Activated CD4-positive, alpha-beta memory T cell treated with anti-CD3 and anti-CD28 coated beads, Interleukin-2, amount 10 ng/mL, durations not matched to agents 7 days and 5 days (primary cell): Measurements from ENCODE around the gene ZDHHC11. TPM values are rescaled to one million over a fixed set of nuclear protein-coding genes. Genes with fewer than 3 reads are reported as not detected.
"Not testable (repeated sequence)": the region's sequence is repeated elsewhere in the genome, so short reads cannot be mapped to it uniquely, and the experiment has no call there.

Source experiments
- CTCF ChIA-PET: fragments of 350-600 bp; sonication (Branson Sonifier 250); formaldehyde crosslinking; loops from one replicate; lab custom pipeline; 2021; ENCODE audit warnings: antibody characterized with exemption, inconsistent platforms; lab: Charles Lee
- POLR2A ChIA-PET: fragments of 350-600 bp; sonication (Branson Sonifier 250); formaldehyde crosslinking; loops from one replicate; lab custom pipeline; 2021; ENCODE audit warnings: antibody characterized with exemption; lab: Charles Lee
- DNase-seq: peaks from one replicate; pipeline ENCODE4 v3.0.0-alpha.2; 2020
- H3K27ac Mint-ChIP-seq: one replicate; pipeline ENCODE4 v1.8.0; 2021; ENCODE audit warnings: mild to moderate bottlenecking, mixed read lengths
- H3K27me3 Mint-ChIP-seq: one replicate; pipeline ENCODE4 v1.8.0; 2021; ENCODE audit warnings: mixed read lengths
- H3K36me3 Mint-ChIP-seq: one replicate; pipeline ENCODE4 v1.8.0; 2021; ENCODE audit warnings: low read depth, mixed read lengths
- H3K4me1 Mint-ChIP-seq: one replicate; pipeline ENCODE4 v1.8.0; 2021; ENCODE audit warnings: mixed read lengths
- H3K4me3 Mint-ChIP-seq: one replicate; pipeline ENCODE4 v1.8.0; 2021; ENCODE audit warnings: mild to moderate bottlenecking, mixed read lengths
- H3K9me3 Mint-ChIP-seq: one replicate; pipeline ENCODE4 v1.8.0; 2021; ENCODE audit warnings: mixed read lengths
- total RNA-seq, 2 experiments: library from RNA; stranded (reverse); gene quantifications; one replicate each; pipeline ENCODE4 v1.2.3, GENCODE V29; 2021

Gene ZDHHC11
- total RNA-seq, 2 experiments from 2014 or later = 5.8 to 6.6 TPM

DNA sequence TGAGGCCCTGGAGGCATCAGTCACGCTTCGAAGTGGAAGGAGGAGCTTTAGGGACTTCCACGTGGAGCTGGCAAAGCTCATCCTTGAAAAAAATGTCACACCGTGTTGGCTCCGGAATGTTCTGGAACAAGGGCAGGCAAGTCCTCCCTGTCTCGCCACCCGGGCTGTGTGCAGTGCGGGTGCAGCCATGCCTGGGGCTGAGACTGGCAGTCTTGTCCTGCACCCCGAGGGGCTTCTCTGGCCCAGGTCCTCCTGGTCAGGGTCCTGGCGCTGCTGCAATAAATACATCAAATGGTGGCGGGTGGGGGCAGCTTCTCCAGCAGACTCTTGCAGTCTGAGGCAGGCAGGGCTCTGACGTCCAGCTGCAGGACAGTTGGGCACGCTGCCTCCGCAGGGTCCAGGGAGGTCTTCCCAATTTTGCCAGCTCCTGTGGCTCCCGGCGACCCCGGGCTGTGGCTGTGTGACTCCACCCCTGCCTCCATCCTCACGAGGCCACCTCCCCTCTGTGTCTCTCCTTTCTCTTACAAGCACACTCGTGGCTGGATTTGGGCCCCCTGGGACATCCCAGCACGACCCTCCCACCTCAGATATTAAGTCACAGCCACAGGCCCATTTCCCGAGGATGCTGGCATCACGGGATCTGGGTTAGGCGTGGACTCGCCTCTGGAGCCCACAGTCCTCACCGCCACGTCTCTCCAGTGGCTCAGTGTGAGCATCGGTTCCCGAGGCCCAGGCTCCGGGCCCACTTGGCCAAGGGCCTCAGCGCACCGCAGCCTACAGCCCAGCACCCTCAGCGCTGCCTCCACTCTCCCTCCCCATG, 8.2 kb downstream of the ZDHHC11 start:
- H3K36me3 Mint-ChIP-seq, POLR2A ChIA-PET, DNase-seq: not testable (repeated sequence)

DNA sequence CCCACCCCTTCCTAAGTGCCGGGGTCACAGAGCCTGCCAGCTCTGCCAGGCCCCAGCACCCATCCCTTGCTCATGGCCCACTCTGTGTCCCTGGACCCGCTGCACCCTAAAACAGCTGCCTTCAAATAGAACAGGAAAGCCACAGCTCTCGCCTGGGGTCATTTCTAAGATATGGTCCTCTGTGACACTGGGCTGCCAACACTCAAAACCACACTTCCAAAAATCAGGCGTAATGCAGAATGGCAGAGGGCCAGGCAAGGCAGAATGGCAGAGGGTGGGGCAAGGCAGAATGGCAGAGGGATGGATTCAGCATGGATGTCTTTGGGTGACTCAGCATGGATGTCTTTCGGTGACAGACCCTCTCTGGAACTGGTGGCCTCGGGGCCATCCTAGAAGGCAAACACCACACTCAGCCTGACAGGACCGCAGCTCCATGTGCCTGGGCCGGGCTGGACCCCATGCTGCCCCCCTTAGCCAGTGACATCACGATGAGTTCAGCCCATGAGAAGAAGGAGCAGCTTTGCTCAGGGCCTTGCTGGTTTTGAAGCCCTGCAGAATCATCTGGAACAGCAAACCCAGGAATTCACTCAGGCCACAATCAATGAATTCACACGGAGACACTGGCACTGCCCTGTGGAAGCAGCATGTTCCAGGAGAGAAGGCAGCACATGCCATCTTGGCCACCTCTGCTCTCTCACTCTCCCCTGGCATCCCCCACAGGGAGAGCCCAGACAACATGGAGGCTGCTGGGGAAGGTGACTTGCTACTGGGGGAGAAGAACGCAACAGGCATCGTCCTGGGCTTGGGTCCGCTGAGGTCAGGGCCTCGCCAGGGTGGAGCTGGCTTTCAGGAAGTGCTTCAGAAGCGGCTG, 9.0 kb downstream of the ZDHHC11 start:
- H3K36me3 Mint-ChIP-seq, CTCF ChIA-PET, POLR2A ChIA-PET, H3K4me3 Mint-ChIP-seq, H3K4me1 Mint-ChIP-seq, H3K27ac Mint-ChIP-seq, H3K27me3 Mint-ChIP-seq, H3K9me3 Mint-ChIP-seq, DNase-seq: not testable (repeated sequence)

More for the DNA sequence above, 8.2 kb downstream of the ZDHHC11 start:
- H3K27me3 Mint-ChIP-seq, H3K4me3 Mint-ChIP-seq, H3K27ac Mint-ChIP-seq, CTCF ChIA-PET, H3K4me1 Mint-ChIP-seq, H3K9me3 Mint-ChIP-seq: not testable (repeated sequence)

DNA sequence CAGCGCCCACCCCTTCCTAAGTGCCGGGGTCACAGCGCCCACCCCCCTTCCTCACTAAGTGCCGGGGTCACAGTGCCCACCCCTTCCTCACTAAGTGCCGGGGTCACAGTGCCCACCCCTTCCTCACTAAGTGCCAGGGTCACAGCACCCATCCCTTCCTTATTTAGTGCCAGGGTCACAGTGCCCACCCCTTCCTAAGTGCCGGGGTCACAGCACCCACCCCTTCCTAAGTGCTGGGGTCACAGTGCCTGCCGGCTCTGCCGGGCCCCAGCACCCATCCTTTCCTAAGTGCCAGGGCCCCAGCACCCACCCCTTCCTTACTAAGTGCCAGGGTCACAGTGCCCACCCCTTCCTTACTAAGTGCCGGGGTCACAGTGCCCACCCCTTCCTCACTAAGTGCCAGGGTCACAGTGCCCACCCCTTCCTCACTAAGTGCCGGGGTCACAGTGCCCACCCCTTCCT, 9.8 kb downstream of the ZDHHC11 start:
- H3K4me3 Mint-ChIP-seq, H3K4me1 Mint-ChIP-seq, H3K27me3 Mint-ChIP-seq, H3K27ac Mint-ChIP-seq, CTCF ChIA-PET, POLR2A ChIA-PET, H3K9me3 Mint-ChIP-seq, H3K36me3 Mint-ChIP-seq, DNase-seq: not testable (repeated sequence)

DNA sequence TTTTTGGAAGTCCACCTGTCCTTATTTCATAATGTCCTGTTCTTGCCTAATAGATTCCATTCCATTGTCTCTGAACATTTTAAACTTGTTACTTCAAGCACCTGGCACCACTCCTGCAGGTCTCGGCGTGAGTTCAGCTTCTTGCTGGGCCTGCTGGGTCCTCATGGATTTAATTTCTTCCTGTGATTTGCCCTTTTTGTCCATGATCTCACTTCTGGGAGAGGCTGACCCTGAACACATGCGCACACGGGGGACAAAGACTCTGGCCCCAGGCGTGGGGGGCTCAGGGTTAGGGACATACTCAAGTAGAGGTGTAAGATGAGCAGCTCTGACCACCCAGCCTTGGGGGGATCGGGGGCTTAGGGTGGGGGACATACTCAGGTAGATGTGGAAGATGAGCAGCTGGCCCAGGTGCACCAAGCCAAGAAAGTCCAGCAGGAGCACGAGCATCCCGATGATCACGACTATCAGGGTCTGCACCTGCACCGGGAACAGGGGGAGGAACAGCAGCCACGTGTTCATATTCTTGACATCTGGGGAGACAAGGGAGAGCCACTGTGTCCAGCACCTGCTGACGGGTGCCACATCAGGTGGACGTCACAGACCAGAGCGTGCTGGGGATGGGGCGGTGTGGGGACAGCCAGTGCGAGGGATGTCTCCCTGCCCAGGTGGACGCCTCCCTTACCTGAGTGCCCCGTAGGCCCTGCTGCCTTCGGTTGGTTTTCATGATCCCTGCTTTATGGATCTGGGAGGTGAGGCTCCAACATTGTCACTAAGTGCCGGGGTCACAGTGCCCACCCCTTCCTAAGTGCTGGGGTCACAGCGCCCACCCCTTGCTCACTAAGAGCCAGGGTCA, 10.4 kb downstream of the ZDHHC11 start:
- H3K27me3 Mint-ChIP-seq, H3K9me3 Mint-ChIP-seq, H3K27ac Mint-ChIP-seq, H3K36me3 Mint-ChIP-seq, DNase-seq, H3K4me3 Mint-ChIP-seq, POLR2A ChIA-PET, H3K4me1 Mint-ChIP-seq, CTCF ChIA-PET: not testable (repeated sequence)

DNA sequence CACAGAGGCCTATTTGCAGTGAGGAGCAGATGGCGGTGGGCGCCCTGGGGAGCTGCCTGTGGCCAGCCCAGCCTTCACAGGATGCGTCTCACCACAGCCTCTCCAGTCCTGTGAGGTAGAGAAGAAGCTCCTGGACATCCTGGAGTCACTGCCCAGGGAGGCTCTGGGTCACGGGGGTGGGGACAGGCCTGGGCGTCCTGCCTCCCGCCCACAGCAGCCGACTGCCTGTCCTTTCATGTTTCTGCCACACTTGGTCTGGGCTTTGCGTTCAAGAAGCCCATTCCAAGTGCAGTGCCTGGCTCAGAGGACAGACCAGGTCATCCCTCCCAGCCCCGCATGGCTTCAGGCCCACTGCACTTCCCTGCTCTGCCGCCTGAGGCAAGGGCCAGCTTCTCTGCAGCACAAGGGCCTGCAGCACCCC, 12.3 kb downstream of the ZDHHC11 start:
- DNase-seq, H3K27ac Mint-ChIP-seq, H3K9me3 Mint-ChIP-seq: not testable (repeated sequence)

DNA sequence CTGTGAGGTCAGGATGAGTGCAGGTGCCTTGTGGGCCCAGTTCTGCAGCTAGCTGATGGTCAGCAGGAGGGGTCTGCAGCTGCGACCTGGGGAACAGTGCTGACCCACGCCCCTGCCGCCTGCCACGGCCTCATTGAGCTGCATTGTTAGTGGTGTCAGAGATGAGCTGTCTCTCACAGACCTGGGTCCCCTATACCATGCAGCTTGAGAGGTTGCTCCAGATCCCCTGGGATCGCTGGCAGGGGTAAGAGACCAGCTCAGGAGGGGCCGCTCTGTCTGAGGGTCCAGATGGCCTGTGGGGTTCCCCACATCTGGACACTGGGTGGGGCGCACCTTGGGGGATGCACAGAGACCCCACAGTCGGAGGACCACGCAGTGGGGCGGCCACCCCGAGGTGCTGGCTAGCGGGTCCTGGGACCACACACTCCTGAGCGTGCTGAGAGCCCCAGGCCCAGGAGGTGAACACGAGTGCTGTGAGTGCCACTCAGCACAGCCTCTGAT, 13.1 kb downstream of the ZDHHC11 start:
- H3K4me1 Mint-ChIP-seq, H3K36me3 Mint-ChIP-seq, POLR2A ChIA-PET, CTCF ChIA-PET, DNase-seq, H3K27me3 Mint-ChIP-seq, H3K9me3 Mint-ChIP-seq, H3K4me3 Mint-ChIP-seq, H3K27ac Mint-ChIP-seq: not testable (repeated sequence)

More for the DNA sequence above, 12.3 kb downstream of the ZDHHC11 start:
- H3K4me3 Mint-ChIP-seq, POLR2A ChIA-PET, CTCF ChIA-PET, H3K36me3 Mint-ChIP-seq, H3K4me1 Mint-ChIP-seq, H3K27me3 Mint-ChIP-seq: not testable (repeated sequence)

DNA sequence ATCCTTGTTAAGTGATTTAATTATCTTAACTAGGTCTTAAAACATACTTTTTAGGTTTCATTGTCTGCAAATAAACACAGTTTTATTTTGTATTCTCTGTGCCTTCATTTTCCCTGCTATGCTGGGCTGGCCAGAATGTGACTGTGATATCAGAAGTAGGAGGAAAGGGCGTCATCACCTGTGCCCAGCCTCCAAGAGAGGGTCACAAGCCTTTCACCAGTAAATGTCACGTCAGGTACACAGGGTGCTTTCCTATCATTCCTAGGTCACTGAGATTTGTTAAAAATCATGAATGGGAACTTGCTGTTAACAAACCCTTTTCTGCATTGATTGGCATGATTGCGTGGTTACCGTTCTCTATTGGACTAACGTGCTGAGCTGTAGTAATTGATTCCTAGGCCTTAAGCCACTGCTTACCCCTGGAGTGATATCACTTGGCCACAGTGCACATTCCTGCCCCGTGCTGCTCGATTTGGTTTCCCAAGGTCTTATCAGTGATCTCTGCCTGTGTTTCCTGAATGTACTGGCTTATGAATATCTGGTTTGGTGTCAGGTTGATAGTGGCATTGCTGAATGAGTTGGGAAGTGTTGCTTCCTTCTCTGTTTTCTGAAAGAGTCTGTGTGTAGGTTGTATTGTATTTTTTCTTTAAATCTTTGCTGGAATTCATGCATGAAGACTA, 14.7 kb downstream of the ZDHHC11 start:
- H3K4me1 Mint-ChIP-seq, H3K27me3 Mint-ChIP-seq, H3K4me3 Mint-ChIP-seq, POLR2A ChIA-PET, DNase-seq, H3K9me3 Mint-ChIP-seq, CTCF ChIA-PET, H3K27ac Mint-ChIP-seq, H3K36me3 Mint-ChIP-seq: not testable (repeated sequence)

DNA sequence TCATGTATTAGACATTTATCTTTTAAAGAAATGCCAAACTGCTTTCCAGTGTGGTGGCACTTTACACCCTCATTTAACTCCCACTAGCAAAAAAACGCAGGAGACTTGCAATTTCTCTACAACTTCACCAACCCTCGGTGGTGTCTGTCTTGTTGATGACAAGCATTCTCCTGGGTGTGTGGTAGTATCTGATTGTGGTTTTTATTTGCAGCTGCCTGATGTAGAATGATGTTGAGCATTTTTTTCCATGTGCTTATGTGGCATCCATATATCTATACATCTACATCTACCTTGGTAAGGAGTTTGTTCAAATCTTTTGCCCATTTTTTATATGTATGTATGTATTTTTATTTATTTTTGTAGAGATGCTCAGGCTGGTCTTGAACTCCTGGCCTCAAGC, 16.8 kb downstream of the ZDHHC11 start:
- H3K9me3 Mint-ChIP-seq, DNase-seq, H3K27me3 Mint-ChIP-seq, CTCF ChIA-PET, H3K27ac Mint-ChIP-seq, POLR2A ChIA-PET, H3K4me3 Mint-ChIP-seq, H3K4me1 Mint-ChIP-seq, H3K36me3 Mint-ChIP-seq: not testable (repeated sequence)

DNA sequence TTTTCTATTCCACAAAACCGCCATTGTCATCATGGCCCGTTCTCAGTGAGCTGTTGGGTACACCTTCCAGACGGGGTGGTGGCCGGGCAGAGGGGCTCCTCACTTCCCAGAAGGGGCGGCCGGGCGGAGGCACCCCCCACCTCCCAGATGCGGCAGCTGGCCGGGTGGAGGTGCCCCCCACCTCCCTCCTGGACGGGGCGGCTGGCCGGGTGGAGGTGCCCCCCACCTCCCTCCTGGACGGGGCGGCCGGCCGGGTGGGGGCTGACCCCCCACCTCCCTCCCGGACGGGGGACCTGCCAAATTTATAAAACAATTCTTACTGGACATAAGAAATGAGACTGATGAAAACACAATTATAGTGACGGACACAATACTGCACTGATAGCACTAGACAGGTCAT, 22.6 kb downstream of the ZDHHC11 start:
- POLR2A ChIA-PET = not testable (repeated sequence)

DNA sequence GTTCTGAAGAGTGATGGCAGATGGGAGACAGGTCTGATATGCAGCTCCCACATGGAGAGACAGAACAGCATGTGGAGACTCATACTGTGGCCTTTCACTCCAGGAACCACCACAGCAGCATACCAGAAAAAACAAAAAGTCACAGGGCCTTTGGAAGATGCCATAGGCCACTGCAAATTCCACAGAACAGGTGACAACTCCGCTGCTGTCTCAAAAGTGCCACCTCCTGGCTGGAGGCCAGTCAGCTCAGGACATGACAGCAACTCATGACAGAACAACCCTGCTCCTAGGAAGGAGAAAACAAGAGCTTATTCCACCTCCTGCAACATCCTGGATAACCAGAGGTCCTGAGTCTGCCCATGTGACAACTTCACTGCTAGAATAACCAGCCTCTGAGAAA, 25.2 kb downstream of the ZDHHC11 start:
- H3K27me3 Mint-ChIP-seq, H3K4me1 Mint-ChIP-seq, H3K36me3 Mint-ChIP-seq, H3K4me3 Mint-ChIP-seq, H3K27ac Mint-ChIP-seq, DNase-seq, CTCF ChIA-PET, POLR2A ChIA-PET, H3K9me3 Mint-ChIP-seq: not testable (repeated sequence)

More for the DNA sequence above, 22.6 kb downstream of the ZDHHC11 start:
- H3K4me3 Mint-ChIP-seq, CTCF ChIA-PET, H3K9me3 Mint-ChIP-seq, H3K4me1 Mint-ChIP-seq, H3K27me3 Mint-ChIP-seq, DNase-seq, H3K36me3 Mint-ChIP-seq, H3K27ac Mint-ChIP-seq: not testable (repeated sequence)

DNA sequence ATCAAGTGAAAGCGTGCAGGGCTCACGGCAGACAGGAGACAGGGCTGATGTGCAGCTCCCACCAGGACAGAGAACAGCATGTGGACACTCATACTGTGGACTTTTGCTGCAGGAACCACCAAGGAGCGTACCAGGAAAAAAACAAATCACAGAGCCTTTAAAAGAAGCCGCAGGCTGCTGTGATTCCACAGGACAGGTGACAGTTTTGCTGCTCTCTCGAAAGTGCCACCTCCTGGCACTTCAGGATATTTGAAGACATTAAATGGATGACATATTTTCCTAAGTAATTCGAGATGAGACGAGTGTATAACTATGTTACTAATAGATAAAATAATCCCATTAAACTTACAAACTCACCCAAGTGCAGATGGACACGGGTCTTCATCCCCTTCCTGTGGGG, 29.3 kb downstream of the ZDHHC11 start:
- H3K4me1 Mint-ChIP-seq = no peaks in the 10 kb centered on the region
- no peaks in the 10 kb centered on the region for H3K9me3 Mint-ChIP-seq

DNA sequence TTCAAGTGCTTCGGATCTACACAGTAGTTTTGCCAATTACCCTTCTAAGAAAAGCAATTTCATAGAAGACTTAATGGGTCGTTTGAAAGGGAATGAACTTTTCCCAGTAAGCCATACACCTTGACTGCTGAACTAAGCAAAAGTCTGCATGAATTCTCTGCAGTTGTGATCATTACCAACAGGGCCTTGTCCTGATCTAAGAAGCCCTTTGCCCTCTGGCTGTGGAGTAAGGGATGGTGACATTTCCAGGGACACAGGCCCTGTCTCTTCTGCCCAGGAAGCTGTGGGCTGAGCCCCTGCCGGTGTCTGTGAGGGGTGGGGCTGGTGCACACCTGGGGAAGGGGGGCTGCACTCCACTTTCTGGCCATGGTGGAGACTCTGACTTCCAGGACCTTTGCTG, 30.5 kb downstream of the ZDHHC11 start:
- Mint-ChIP-seq H3K36me3 (peaks cover 2% of the 10 kb centered on the region), H3K9me3 (no peaks in the 10 kb centered on the region), H3K27ac (no peak overlapping the region), H3K4me1 (no peaks in the 10 kb centered on the region), H3K27me3 (no peaks in the 10 kb centered on the region), H3K4me3 (no peak overlapping the region)
- ChIA-PET POLR2A (no interaction called here), CTCF (no interaction called here)
- DNase-seq = no peak

More for the DNA sequence above, 29.3 kb downstream of the ZDHHC11 start:
- Mint-ChIP-seq H3K27ac (no peak overlapping the region), H3K4me3 (no peak overlapping the region), H3K36me3 (no peaks in the 10 kb centered on the region), H3K27me3 (no peaks in the 10 kb centered on the region)
- POLR2A ChIA-PET = no interaction called here
- CTCF ChIA-PET = no interaction called here
- DNase-seq = no peak
